KMS-11 (cell line): ENCODE results near the gene CHTF8.

Experiments
- H2AFZ ChIP-seq: fragments of 200-600 bp; sonication (generic); 2 replicates; pipeline ENCODE4 v1.6.1; 2016; ENCODE audit warnings: antibody characterized with exemption, mixed run types, low read depth
- H3K27ac ChIP-seq: fragments of 200-600 bp; sonication (generic); 2 replicates; pipeline ENCODE4 v1.6.1; 2016; ENCODE audit warnings: mild to moderate bottlenecking, mixed run types
- H3K27me3 ChIP-seq: fragments of 200-600 bp; sonication (generic); 2 replicates; pipeline ENCODE4 v1.6.1; 2017; ENCODE audit warnings: mild to moderate bottlenecking, low read depth, mixed run types, moderate library complexity; ENCODE audit not compliant: insufficient read depth
- H3K36me3 ChIP-seq: fragments of 200-600 bp; sonication (generic); 2 replicates; pipeline ENCODE4 v1.6.1; 2017; ENCODE audit warnings: mild to moderate bottlenecking, mixed run types; ENCODE audit not compliant: insufficient read depth
- H3K4me1 ChIP-seq: fragments of 200-600 bp; sonication (generic); 2 replicates; pipeline ENCODE4 v1.6.1; 2016; ENCODE audit warnings: mild to moderate bottlenecking, low read depth, mixed run types; ENCODE audit not compliant: poor library complexity, severe bottlenecking
- H3K4me2 ChIP-seq: fragments of 200-600 bp; sonication (generic); 2 replicates; pipeline ENCODE4 v1.7.0; 2016; ENCODE audit warnings: mild to moderate bottlenecking, mixed run types
- H3K4me3 ChIP-seq: fragments of 200-600 bp; sonication (generic); IDR thresholded peaks from 2 replicates; pipeline ENCODE4 v1.6.1; 2017; ENCODE audit warnings: low read depth, low read length, mixed read lengths; ENCODE audit not compliant: insufficient read depth
- H3K79me2 ChIP-seq: fragments of 200-600 bp; sonication (generic); 2 replicates; pipeline ENCODE4 v1.6.1; 2016; ENCODE audit warnings: low read depth, mixed run types; ENCODE audit not compliant: insufficient read depth
- H3K9ac ChIP-seq: fragments of 200-600 bp; sonication (generic); 2 replicates; pipeline ENCODE4 v1.6.1; 2016; ENCODE audit warnings: mild to moderate bottlenecking, mixed run types
- H4K20me1 ChIP-seq: fragments of 200-600 bp; sonication (generic); 2 replicates; pipeline ENCODE4 v1.6.1; 2016; ENCODE audit warnings: mild to moderate bottlenecking, mixed run types; ENCODE audit not compliant: insufficient read depth
- TF ChIP-seq, protein P1 (sequence below): fragments of 200-600 bp; sonication (generic); conservative IDR thresholded peaks from 2 replicates; pipeline ENCODE4 v1.6.1; 2017; ENCODE audit warnings: low read depth, mild to moderate bottlenecking, antibody characterized with exemption, low read length, moderate library complexity, mixed read lengths

The CHTF8 gene

DNA sequence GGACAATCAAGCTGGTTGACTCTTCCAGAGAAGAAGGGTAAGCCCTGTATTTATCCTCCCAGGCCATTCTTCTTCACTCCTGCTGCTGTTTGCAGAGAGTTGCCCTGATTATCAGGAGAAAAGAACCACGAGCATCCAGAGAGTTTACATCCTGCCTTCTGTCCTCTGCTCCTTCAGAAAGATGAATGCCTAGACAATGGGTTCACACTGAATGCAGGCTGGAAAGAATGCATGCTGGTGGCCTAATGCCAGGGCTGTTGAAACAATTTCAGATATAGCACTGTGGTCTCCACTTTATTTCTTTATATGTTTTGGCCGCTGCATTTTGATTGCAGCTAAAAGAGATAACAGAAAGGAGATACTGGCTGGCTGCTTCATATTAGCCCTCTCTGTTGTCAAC is 48.1 kb downstream of the CHTF8 start:
- Histone ChIP-seq H4K20me1 (no peaks in the 10 kb centered on the region), H3K4me1 (peaks cover 16% of the 10 kb centered on the region), H3K4me2 (no peak overlapping the region), H3K4me3 (no peak overlapping the region), H3K27me3 (no peaks in the 10 kb centered on the region), H3K27ac (no peak overlapping the region), H3K9ac (no peak overlapping the region), H2AFZ (no peak overlapping the region), H3K36me3 (no peaks in the 10 kb centered on the region), H3K79me2 (no peaks in the 10 kb centered on the region)
- TF ChIP-seq, protein P1, sequence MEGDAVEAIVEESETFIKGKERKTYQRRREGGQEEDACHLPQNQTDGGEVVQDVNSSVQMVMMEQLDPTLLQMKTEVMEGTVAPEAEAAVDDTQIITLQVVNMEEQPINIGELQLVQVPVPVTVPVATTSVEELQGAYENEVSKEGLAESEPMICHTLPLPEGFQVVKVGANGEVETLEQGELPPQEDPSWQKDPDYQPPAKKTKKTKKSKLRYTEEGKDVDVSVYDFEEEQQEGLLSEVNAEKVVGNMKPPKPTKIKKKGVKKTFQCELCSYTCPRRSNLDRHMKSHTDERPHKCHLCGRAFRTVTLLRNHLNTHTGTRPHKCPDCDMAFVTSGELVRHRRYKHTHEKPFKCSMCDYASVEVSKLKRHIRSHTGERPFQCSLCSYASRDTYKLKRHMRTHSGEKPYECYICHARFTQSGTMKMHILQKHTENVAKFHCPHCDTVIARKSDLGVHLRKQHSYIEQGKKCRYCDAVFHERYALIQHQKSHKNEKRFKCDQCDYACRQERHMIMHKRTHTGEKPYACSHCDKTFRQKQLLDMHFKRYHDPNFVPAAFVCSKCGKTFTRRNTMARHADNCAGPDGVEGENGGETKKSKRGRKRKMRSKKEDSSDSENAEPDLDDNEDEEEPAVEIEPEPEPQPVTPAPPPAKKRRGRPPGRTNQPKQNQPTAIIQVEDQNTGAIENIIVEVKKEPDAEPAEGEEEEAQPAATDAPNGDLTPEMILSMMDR: no peak

DNA sequence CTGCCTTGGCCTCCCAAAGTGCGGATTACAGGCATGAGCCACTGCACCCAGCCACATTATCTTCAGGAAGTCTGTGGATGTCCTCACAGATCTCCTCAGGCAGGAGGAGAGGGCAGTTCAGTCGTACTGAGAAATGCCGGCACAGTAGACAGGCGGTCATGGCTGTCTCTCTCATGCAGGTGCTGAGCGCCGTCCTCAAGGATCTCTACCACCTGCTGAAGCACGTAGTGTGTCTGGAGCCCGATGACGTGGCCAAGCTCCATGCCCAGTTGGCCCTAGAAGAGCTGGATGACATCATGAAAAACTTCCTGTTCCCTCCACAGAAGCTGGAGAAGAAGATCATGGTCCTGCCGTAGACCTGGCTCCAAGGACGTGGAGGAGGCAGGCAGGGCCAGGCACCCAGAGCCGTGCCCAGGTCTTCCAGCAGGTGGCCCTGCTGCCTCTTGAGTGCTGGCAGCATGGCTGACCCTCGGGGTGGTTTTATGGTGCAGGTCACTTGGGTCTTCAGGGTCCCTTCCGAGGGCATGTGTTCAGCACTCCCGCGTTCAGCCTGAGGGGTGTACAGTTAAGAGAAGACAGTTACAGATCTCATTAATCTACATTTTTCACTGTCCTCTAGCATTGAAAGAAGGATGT is 49.0 kb downstream of the CHTF8 start:
- Histone ChIP-seq H4K20me1 (no peaks in the 10 kb centered on the region), H3K27ac (no peak overlapping the region), H3K4me3 (no peak overlapping the region), H2AFZ (no peak overlapping the region), H3K9ac (no peak overlapping the region), H3K4me1 (peaks cover 7% of the 10 kb centered on the region), H3K4me2 (no peak overlapping the region), H3K36me3 (no peaks in the 10 kb centered on the region), H3K79me2 (no peaks in the 10 kb centered on the region), H3K27me3 (no peaks in the 10 kb centered on the region)
- TF ChIP-seq, protein P1: 0 out of 2 replicates have a peak, but pooled peaks have one; percentile 16

DNA sequence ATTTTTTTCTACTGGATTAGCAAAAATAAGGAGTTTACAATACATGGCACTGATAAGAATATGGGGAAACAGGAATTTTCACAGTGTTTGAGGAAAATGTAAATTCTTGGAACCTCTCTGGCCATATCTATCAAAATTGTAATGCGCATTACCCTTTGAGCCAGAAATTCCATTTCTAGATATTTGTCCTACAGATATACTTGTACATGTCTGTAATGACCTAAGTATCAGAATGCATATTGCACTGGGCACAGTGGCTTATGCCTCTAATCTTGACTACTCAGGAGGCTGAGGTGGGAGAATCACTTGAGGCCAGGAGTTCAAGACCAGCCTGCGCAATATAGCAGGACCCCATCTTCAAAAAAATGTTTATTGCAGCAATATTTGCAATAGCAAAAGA is 52.7 kb downstream of the CHTF8 start:
- H3K4me3 ChIP-seq: no peak overlapping the region
- H3K79me2 ChIP-seq: no peaks in the 10 kb centered on the region
- TF ChIP-seq, protein P1: no peak
- no peaks in the 10 kb centered on the region for H3K36me3 ChIP-seq
- H4K20me1 ChIP-seq: no peaks in the 10 kb centered on the region
- no peaks in the 10 kb centered on the region for H3K27me3 ChIP-seq
- no peak overlapping the region for H3K27ac ChIP-seq
- no peak overlapping the region for H3K9ac ChIP-seq
- no peak overlapping the region for H3K4me2 ChIP-seq
- H2AFZ ChIP-seq: no peak overlapping the region
- H3K4me1 ChIP-seq: no peaks in the 10 kb centered on the region

DNA sequence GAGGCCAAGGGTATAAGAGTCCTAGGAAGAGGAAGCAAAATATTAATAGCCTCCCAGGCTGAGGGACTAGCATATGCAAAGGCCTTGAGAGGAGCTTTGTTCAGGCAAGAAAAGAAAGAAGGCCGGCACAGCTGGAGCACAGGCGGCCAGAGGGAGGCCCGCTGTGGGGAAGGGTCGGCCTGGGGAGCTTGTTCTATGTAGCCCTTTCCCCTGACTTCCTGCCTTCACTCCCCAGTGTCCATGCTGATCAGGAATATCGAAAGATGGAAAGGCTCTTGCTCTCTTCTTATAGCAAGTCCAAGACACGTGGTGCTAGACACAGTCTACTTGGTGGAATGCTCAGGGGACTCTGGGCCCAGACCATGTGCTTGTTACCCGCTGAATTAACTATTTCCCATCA is 54.3 kb downstream of the CHTF8 start:
- Histone ChIP-seq H3K4me3 (no peak overlapping the region), H3K4me2 (no peak overlapping the region), H3K9ac (no peak overlapping the region), H3K27me3 (no peaks in the 10 kb centered on the region), H2AFZ (no peak overlapping the region), H4K20me1 (no peaks in the 10 kb centered on the region), H3K27ac (no peak overlapping the region), H3K79me2 (no peaks in the 10 kb centered on the region), H3K4me1 (no peaks in the 10 kb centered on the region), H3K36me3 (no peaks in the 10 kb centered on the region)
- TF ChIP-seq, protein P1: no peak
